Muscle layer of duodenum (tissue), 2 donors: ENCODE data around the gene UBTF.

Source experiments
- H3K27ac ChIP-seq: one replicate; pipeline ENCODE4 v1.7.0; 2013; ENCODE audit warnings: mild to moderate bottlenecking, low read length
- H3K27me3 ChIP-seq: one replicate; pipeline ENCODE4 v1.7.0; 2013; ENCODE audit warnings: low read depth, mild to moderate bottlenecking, control low read depth, low read length
- H3K36me3 ChIP-seq, 2 donors: one replicate each; pipeline ENCODE4 v1.7.0; 2013; ENCODE audit warnings: low read length in 2 of 2, control low read depth in 1 of 2, mild to moderate bottlenecking in 1 of 2; ENCODE audit not compliant: insufficient read depth in 2 of 2, control insufficient read depth in 1 of 2
- H3K4me1 ChIP-seq, 2 donors: one replicate each; pipeline ENCODE4 v1.7.0; 2013; ENCODE audit warnings: low read length in 2 of 2, mild to moderate bottlenecking in 2 of 2, control low read depth in 1 of 2, moderate library complexity in 1 of 2; ENCODE audit not compliant: insufficient read depth in 2 of 2, control insufficient read depth in 1 of 2
- H3K4me3 ChIP-seq, 2 donors: one replicate each; pipeline ENCODE4 v1.7.0; 2013; ENCODE audit warnings: low read length in 2 of 2, low read depth in 1 of 2, mild to moderate bottlenecking in 1 of 2
- H3K9me3 ChIP-seq, 2 donors: one replicate each; pipeline ENCODE4 v1.7.0; 2013; ENCODE audit warnings: low read length in 2 of 2, control low read depth in 1 of 2, mild to moderate bottlenecking in 1 of 2; ENCODE audit not compliant: control insufficient read depth in 1 of 2
- donor health status: healthy.

Gene UBTF

GRCh38 chr17:44219616-44220212 is at the start of gene UBTF:
Gene UBTF (minus strand): TSS chr17:44219675. CDS start chr17:44218229, 1,446 bp downstream.
- peaks cover 24 to 42% of the 10 kb centered on the region in 2 donors for H3K4me1 ChIP-seq
- H3K9me3 ChIP-seq: no peaks in the 10 kb centered on the region
- peak within 1 kb of the TSS; percentile 67 to 77 for H3K4me3 ChIP-seq
- peak within 1 kb of the TSS; percentile 83 for H3K27ac ChIP-seq
- no peaks in the 10 kb centered on the region for H3K27me3 ChIP-seq
- H3K36me3 ChIP-seq: peaks cover 21 to 23% of the 10 kb centered on the region in 2 donors

- H3K4me1 ChIP-seq: no peaks in the 10 kb centered on the region
- H3K27ac ChIP-seq: no peak overlapping the region
- no peaks in the 10 kb centered on the region for H3K9me3 ChIP-seq
- no peak overlapping the region for H3K4me3 ChIP-seq
- H3K27me3 ChIP-seq: no peaks in the 10 kb centered on the region
- no peaks in the 10 kb centered on the region for H3K36me3 ChIP-seq
Measured at GRCh38 chr17:44268709-44269534, 49.4 kb upstream of the UBTF start.

GRCh38 chr17:44267818-44268490 is 48.5 kb upstream of the UBTF start, which contains the start of gene SLC4A1:
Gene SLC4A1 (minus strand): TSS chr17:44268135. CDS start chr17:44262866, 5,269 bp downstream.
- Histone ChIP-seq H3K9me3 (no peaks in the 10 kb centered on the region), H3K36me3 (no peaks in the 10 kb centered on the region), H3K27ac (no peak within 1 kb of the TSS), H3K27me3 (no peaks in the 10 kb centered on the region), H3K4me3 (no peak within 1 kb of the TSS), H3K4me1 (no peaks in the 10 kb centered on the region)

GRCh38 chr17:44267165-44267455 is 47.6 kb upstream of the UBTF start:
- H3K27ac ChIP-seq: no peak overlapping the region
- H3K4me1 ChIP-seq: no peaks in the 10 kb centered on the region
- no peaks in the 10 kb centered on the region for H3K27me3 ChIP-seq
- no peaks in the 10 kb centered on the region for H3K9me3 ChIP-seq
- H3K4me3 ChIP-seq: no peak overlapping the region
- H3K36me3 ChIP-seq: no peaks in the 10 kb centered on the region

GRCh38 chr17:44266402-44267164 is 47.1 kb upstream of the UBTF start:
- H3K27ac ChIP-seq: no peak overlapping the region
- H3K36me3 ChIP-seq: no peaks in the 10 kb centered on the region

GRCh38 chr17:44263345-44263902 is 43.9 kb upstream of the UBTF start:
- Histone ChIP-seq H3K27me3 (no peaks in the 10 kb centered on the region), H3K27ac (no peak overlapping the region), H3K4me1 (no peaks in the 10 kb centered on the region), H3K4me3 (no peak overlapping the region), H3K36me3 (no peaks in the 10 kb centered on the region), H3K9me3 (no peaks in the 10 kb centered on the region)

More at GRCh38 chr17:44266402-44267164, 47.1 kb upstream of the UBTF start:
- Histone ChIP-seq H3K4me1 (no peaks in the 10 kb centered on the region), H3K4me3 (no peak overlapping the region), H3K27me3 (no peaks in the 10 kb centered on the region), H3K9me3 (no peaks in the 10 kb centered on the region)

GRCh38 chr17:44262654-44263225 is 43.3 kb upstream of the UBTF start:
- Histone ChIP-seq H3K36me3 (no peaks in the 10 kb centered on the region), H3K4me1 (no peaks in the 10 kb centered on the region), H3K27ac (no peak overlapping the region), H3K9me3 (no peaks in the 10 kb centered on the region), H3K27me3 (no peaks in the 10 kb centered on the region), H3K4me3 (no peak overlapping the region)

- H3K36me3 ChIP-seq: no peaks in the 10 kb centered on the region
- no peaks in the 10 kb centered on the region for H3K9me3 ChIP-seq
- no peak overlapping the region for H3K4me3 ChIP-seq
- H3K27ac ChIP-seq: no peak overlapping the region
- H3K4me1 ChIP-seq: no peaks in the 10 kb centered on the region
- H3K27me3 ChIP-seq: no peaks in the 10 kb centered on the region
Measured at GRCh38 chr17:44260296-44260695, 40.8 kb upstream of the UBTF start.

- Histone ChIP-seq H3K27me3 (no peaks in the 10 kb centered on the region), H3K4me3 (no peak overlapping the region), H3K4me1 (no peaks in the 10 kb centered on the region)
Measured at GRCh38 chr17:44258811-44259351, 39.4 kb upstream of the UBTF start.

GRCh38 chr17:44257815-44258760 is 38.6 kb upstream of the UBTF start:
- H3K36me3 ChIP-seq: no peaks in the 10 kb centered on the region
- no peak overlapping the region for H3K27ac ChIP-seq
- H3K27me3 ChIP-seq: no peaks in the 10 kb centered on the region
- H3K4me3 ChIP-seq: no peak overlapping the region
- H3K4me1 ChIP-seq: no peaks in the 10 kb centered on the region
- H3K9me3 ChIP-seq: no peaks in the 10 kb centered on the region

More at GRCh38 chr17:44258811-44259351, 39.4 kb upstream of the UBTF start:
- Histone ChIP-seq H3K36me3 (no peaks in the 10 kb centered on the region), H3K9me3 (no peaks in the 10 kb centered on the region), H3K27ac (no peak overlapping the region)
